Iris pigment epithelial cell (primary cell): Measurements from ENCODE around the gene HDGFL3.
A peak's percentile ranks its signal among the peaks of the same experiment; 100 is the strongest.
"Not testable (repeated sequence)": the region's sequence is repeated elsewhere in the genome, so short reads cannot be mapped to it uniquely, and the experiment has no call there.

ENCODE experiments used
- DNase-seq: peaks from one replicate; pipeline ENCODE4 v3.0.0-alpha.2; 2011; ENCODE audit warnings: low read depth

HDGFL3 gene

DNA sequence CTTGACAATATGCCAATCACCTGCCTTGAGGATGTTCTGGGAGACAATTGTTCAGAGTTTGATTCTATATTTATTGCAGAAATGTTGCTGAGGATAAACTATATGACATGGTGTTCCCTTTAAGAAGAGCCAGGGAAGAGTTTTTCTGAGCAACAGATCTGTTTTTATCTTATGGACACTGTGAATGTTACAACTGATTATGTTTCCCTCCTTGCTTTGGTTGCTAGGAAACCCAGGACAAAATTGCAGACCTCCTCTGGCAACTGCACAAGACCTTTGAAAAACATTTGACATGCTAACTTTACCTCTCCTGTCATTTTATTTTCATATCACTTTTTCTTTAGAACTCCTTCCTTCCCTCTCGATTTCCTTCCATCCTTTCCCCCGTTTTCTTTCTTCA, 108.3 kb downstream of the HDGFL3 start:
- no peak for DNase-seq

GRCh38 chr15:83098079-83098478, 109.5 kb downstream of the HDGFL3 start:
- DNase-seq, result no peak

DNA sequence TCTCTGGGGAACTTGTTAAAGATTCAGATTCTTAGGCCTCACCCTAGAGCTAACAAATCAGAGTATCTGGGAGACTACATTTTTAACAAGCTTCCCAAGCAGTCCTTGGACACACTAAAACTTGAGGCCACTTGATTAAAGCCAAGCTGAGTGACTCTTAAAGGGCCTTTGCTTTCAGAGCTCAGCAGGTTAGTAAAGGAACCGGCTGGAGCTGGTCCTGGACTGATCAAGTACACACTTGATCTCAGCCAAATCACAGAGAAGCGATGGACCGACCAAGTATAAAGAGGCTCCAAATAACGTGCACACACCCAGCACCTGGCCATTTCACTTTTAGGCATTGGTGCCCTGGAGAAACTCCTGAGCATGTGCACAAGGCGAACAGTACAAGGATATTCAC, 113.0 kb downstream of the HDGFL3 start:
- no peak for DNase-seq

- DNase-seq, result peak; percentile 91
These were observed 115.2 kb downstream of the HDGFL3 start for GRCh38 chr15:83092309-83092976.

GRCh38 chr15:83091965-83092308, 115.7 kb downstream of the HDGFL3 start:
- DNase-seq, result not testable (repeated sequence)

DNA sequence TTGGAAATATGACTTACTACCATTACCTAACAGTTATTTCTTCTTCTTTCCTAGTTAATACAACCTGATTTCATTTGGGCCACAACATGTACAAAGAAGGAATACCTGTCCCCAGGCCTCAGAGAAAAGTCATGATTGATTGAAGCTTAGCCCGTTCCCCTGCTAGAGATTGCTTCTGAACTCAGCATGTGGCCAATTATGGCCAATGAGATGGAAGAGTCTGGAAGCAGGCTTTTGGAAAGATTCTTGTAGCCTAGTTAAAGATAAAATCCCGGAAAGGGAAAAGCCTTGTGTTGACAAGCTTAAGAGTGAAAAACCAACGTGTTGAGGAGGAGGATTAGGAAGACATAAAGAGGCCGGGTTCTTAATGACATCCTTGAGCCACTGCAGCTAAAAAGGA, 117.2 kb downstream of the HDGFL3 start:
- DNase-seq, result no peak

- DNase-seq, result no peak
These were observed 118.7 kb downstream of the HDGFL3 start for GRCh38 chr15:83088876-83089275.

DNA sequence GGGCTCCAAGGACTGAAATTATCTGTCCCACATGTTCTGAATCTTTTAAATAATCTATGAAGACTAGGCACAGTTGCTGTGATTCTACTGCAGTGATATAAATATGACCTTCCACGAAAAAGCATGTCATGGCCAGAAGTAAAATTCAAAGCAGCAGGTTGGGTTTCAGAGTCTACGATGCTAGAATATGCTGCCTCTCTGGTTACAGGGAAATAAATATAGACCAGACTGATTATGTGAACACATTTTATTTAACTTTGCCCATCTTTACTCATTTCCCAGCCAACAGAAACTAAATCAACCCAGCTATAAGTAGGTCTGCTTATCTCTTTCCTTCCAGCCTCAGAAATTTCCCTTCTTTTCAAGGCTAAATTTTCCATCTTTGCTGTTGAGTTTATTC, 120.0 kb downstream of the HDGFL3 start:
- no peak for DNase-seq

DNA sequence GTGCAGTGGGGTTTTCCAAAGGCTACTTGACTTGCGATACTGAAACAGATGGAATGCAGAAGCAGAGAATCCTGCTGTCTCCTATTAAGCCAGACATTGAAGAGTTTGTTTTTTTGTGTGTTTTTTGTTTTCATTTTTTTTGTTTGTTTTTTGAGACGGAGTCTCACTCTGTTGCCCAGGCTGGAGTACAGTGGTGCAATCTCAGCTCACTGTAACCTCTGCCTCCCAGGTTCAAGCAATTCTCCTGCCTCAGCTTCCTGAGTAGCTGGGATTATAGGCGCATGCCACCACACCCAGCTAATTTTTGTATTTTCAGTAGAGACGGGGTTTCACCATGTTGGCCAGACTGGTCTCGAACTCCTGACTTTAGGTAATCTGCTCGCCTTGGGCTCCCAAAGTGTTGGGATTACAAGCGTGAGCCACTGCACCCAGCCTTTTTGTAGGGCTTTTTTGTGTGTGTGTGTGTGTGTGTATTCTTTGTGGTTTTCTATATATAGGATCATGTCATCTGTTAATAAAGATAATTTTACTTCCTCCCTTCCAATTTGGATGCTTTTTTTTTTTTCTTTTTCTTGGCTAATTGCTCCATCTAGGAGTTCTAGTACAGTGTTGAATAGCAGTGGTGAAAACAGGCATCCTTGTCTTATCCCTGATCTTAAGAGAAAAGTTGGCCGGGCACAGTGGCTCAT, 121.6 kb downstream of the HDGFL3 start:
- not testable (repeated sequence) for DNase-seq

- DNase-seq, result not testable (repeated sequence)
These were observed 122.2 kb downstream of the HDGFL3 start for GRCh38 chr15:83085461-83085860.

GRCh38 chr15:83082730-83083386, 124.8 kb downstream of the HDGFL3 start:
- no peak for DNase-seq

GRCh38 chr15:83081256-83082014, 126.2 kb downstream of the HDGFL3 start:
- DNase-seq, result no peak

- DNase-seq, result no peak
These were observed 128.9 kb downstream of the HDGFL3 start for GRCh38 chr15:83078712-83079111.
